H1 (cell line): Measurements from ENCODE around the gene CMYA5. TPM values are rescaled to one million over a fixed set of nuclear protein-coding genes. Genes with fewer than 3 reads are reported as not detected.
A peak's percentile ranks its signal among the peaks of the same experiment; 100 is the strongest.

Experiments used
- CTCF ChIA-PET: fragments of 300-600 bp; sonication (Branson Sonifier 250); formaldehyde crosslinking; loops from one replicate; lab custom pipeline; 2021; ENCODE audit not compliant: partially characterized antibody; lab: Charles Lee
- POLR2A ChIA-PET: fragments of 300-600 bp; sonication (Branson Sonifier 250); formaldehyde crosslinking; loops from one replicate; lab custom pipeline; 2021; ENCODE audit warnings: inconsistent platforms; ENCODE audit not compliant: partially characterized antibody; lab: Charles Lee
- DNase-seq, 2 experiments: peaks; one replicate each; pipeline versions ENCODE4 v3.0.0 to v3.0.0-alpha.2; 2010 to 2022; ENCODE audit warnings: low spot score in 2 of 2, low read depth in 1 of 2, mixed read lengths in 1 of 2
- FAIRE-seq: peaks from 2 replicates; lab custom pipeline; 2011; peaks lifted over from hg19 to GRCh38; lab: Jason Lieb, UNC
- H2AFZ ChIP-seq: 2 replicates; pipeline ENCODE4 v1.8.1; 2012; ENCODE audit warnings: low read length, inconsistent platforms
- H2AK5ac ChIP-seq: 2 replicates; pipeline ENCODE4 v1.6.1; 2013; ENCODE audit warnings: low read depth, low read length
- H2BK120ac ChIP-seq: replicated peaks from 2 replicates; pipeline ENCODE3; 2013; ENCODE audit warnings: low read depth, low read length, inconsistent platforms
- H2BK12ac ChIP-seq: 2 replicates; pipeline ENCODE4 v1.6.1; 2013; ENCODE audit warnings: low read depth, low read length
- H2BK15ac ChIP-seq: 2 replicates; pipeline ENCODE4 v1.6.1; 2013; ENCODE audit warnings: low read length
- H2BK20ac ChIP-seq: 2 replicates; pipeline ENCODE4 v1.6.1; 2013; ENCODE audit warnings: low read length
- H2BK5ac ChIP-seq: 2 replicates; pipeline ENCODE4 v1.6.1; 2013; ENCODE audit warnings: low read depth, low read length
- H3K14ac ChIP-seq: 2 replicates; pipeline ENCODE4 v1.6.1; 2013; ENCODE audit warnings: inconsistent platforms; ENCODE audit not compliant: insufficient read length
- H3K18ac ChIP-seq: 2 replicates; pipeline ENCODE4 v1.6.1; 2013; ENCODE audit warnings: low read length; ENCODE audit errors: extremely low read depth
- H3K23ac ChIP-seq: 2 replicates; pipeline ENCODE4 v1.6.1; 2013; ENCODE audit warnings: inconsistent platforms; ENCODE audit not compliant: insufficient read length
- H3K23me2 ChIP-seq: 2 replicates; pipeline ENCODE4 v1.6.1; 2013; ENCODE audit warnings: low read depth, low read length
- H3K27ac ChIP-seq: 2 replicates; pipeline ENCODE4 v1.6.1; 2011; ENCODE audit warnings: low read depth, low read length, inconsistent platforms
- H3K27me3 ChIP-seq, 4 experiments: replicated peaks in 1 of 4; 1 replicate in 1 of 4; 2 replicates in 3 of 4; pipeline versions ENCODE4 v1.6.1 to v1.8.1; 2011 to 2013; ENCODE audit warnings: low read length in 3 of 4, mild to moderate bottlenecking in 3 of 4, inconsistent platforms in 2 of 4, mixed read lengths in 2 of 4, moderate library complexity in 1 of 4; ENCODE audit not compliant: control insufficient read depth in 3 of 4, insufficient read depth in 3 of 4; ENCODE audit errors: extremely low read depth in 1 of 4
- H3K36me3 ChIP-seq, 4 experiments: 2 replicates each; pipeline versions ENCODE4 v1.6.1 to v1.8.1; 2011 to 2013; ENCODE audit warnings: mild to moderate bottlenecking in 4 of 4, low read length in 3 of 4, moderate library complexity in 2 of 4, control low read depth in 1 of 4, inconsistent platforms in 1 of 4; ENCODE audit not compliant: insufficient read depth in 4 of 4, control insufficient read depth in 2 of 4
- H3K4ac ChIP-seq: replicated peaks from 2 replicates; pipeline ENCODE3; 2013; ENCODE audit warnings: low read length, low read depth, mixed read lengths, inconsistent platforms; ENCODE audit not compliant: insufficient read length
- H3K4me1 ChIP-seq, 4 experiments: replicated peaks in 1 of 4; 1 replicate in 1 of 4; 2 replicates in 3 of 4; pipeline versions ENCODE4 v1.6.1 to v1.8.1; 2011 to 2013; ENCODE audit warnings: low read length in 3 of 4, inconsistent platforms in 2 of 4, mixed read lengths in 1 of 4; ENCODE audit not compliant: insufficient read depth in 4 of 4, control insufficient read depth in 3 of 4
- H3K4me2 ChIP-seq, 2 experiments: 2 replicates each; pipeline versions ENCODE4 v1.6.1 to v1.8.1; 2011 to 2013; ENCODE audit warnings: low read depth in 2 of 2, low read length in 2 of 2, control low read depth in 1 of 2, inconsistent platforms in 1 of 2, mild to moderate bottlenecking in 1 of 2; ENCODE audit not compliant: insufficient read depth in 1 of 2
- H3K4me3 ChIP-seq, 4 experiments: fragments of 200-600, 300-600 bp in 1 of 4; sonication (generic), shearing (Covaris generic), sonication (Bioruptor Twin) in 1 of 4; 2 replicates each; pipeline versions ENCODE4 v1.5.1 to v1.8.1; 2011 to 2016; ENCODE audit warnings: low read length in 4 of 4, low read depth in 3 of 4, control low read depth in 2 of 4, inconsistent platforms in 2 of 4, mild to moderate bottlenecking in 2 of 4, mixed read lengths in 1 of 4, moderate library complexity in 1 of 4; ENCODE audit not compliant: insufficient read depth in 2 of 4; ENCODE audit errors: extremely low read depth in 1 of 4
- H3K56ac ChIP-seq: replicated peaks from 2 replicates; pipeline ENCODE3; 2013; ENCODE audit warnings: low read depth, mild to moderate bottlenecking, mixed read lengths, low read length, inconsistent platforms; ENCODE audit not compliant: insufficient read length
- H3K79me1 ChIP-seq: 2 replicates; pipeline ENCODE4 v1.6.1; 2013; ENCODE audit warnings: low read depth, low read length, control low read depth
- H3K79me2 ChIP-seq, 2 experiments: 2 replicates each; pipeline versions ENCODE4 v1.6.1 to v1.8.1; 2012 to 2013; ENCODE audit warnings: low read length in 2 of 2, mild to moderate bottlenecking in 2 of 2, inconsistent platforms in 1 of 2; ENCODE audit not compliant: insufficient read depth in 2 of 2, control insufficient read depth in 1 of 2
- H3K9ac ChIP-seq, 4 experiments: replicated peaks in 1 of 4; 1 replicate in 1 of 4; 2 replicates in 3 of 4; pipeline versions ENCODE4 v1.6.1 to v1.8.1; 2011 to 2013; ENCODE audit warnings: low read depth in 3 of 4, low read length in 3 of 4, control low read depth in 2 of 4, mild to moderate bottlenecking in 2 of 4, moderate library complexity in 2 of 4, inconsistent platforms in 1 of 4; ENCODE audit errors: extremely low read depth in 1 of 4
- H3K9me3 ChIP-seq, 2 experiments: 2 replicates each; pipeline versions ENCODE4 v1.6.1 to v1.8.1; 2012 to 2013; ENCODE audit warnings: mild to moderate bottlenecking in 2 of 2, moderate library complexity in 2 of 2, control low read depth in 1 of 2, inconsistent platforms in 1 of 2, low read depth in 1 of 2, low read length in 1 of 2, mixed read lengths in 1 of 2; ENCODE audit not compliant: insufficient read depth in 2 of 2
- H4K20me1 ChIP-seq, 2 experiments: replicated peaks in 1 of 2; 2 replicates each; pipeline versions ENCODE3 to v1.8.1; 2011 to 2013; ENCODE audit warnings: inconsistent platforms in 2 of 2, low read length in 2 of 2, mild to moderate bottlenecking in 1 of 2; ENCODE audit not compliant: insufficient read depth in 2 of 2, control insufficient read depth in 1 of 2
- H4K5ac ChIP-seq: 2 replicates; pipeline ENCODE4 v1.6.1; 2013; ENCODE audit warnings: low read length, low read depth, mixed read lengths, inconsistent platforms; ENCODE audit not compliant: insufficient read length
- H4K8ac ChIP-seq: 2 replicates; pipeline ENCODE4 v1.8.0; 2013; ENCODE audit warnings: mild to moderate bottlenecking, moderate library complexity, low read length, inconsistent platforms; ENCODE audit not compliant: insufficient read depth; ENCODE audit errors: extremely low read depth
- H4K91ac ChIP-seq: replicated peaks from 2 replicates; pipeline ENCODE3; 2013; ENCODE audit warnings: low read length, mixed read lengths, inconsistent platforms; ENCODE audit not compliant: insufficient read length
- CHD1 ChIP-seq: IDR thresholded peaks from 2 replicates; pipeline ENCODE4 v1.6.1; 2012; ENCODE audit warnings: low read depth, low read length, improper control_type of control experiment
- CTBP2 ChIP-seq: IDR thresholded peaks from 2 replicates; pipeline ENCODE4 v1.7.0; 2011; ENCODE audit warnings: borderline replicate concordance, mild to moderate bottlenecking, moderate library complexity, mixed read lengths, low read length; ENCODE audit not compliant: insufficient read depth, insufficient read length
- EZH2 ChIP-seq: fragments of 200-600 bp; sonication (generic); IDR thresholded peaks from 2 replicates; pipeline ENCODE4 v1.7.1; 2012; ENCODE audit warnings: low read depth, mild to moderate bottlenecking, moderate library complexity, low read length, inconsistent platforms; ENCODE audit not compliant: severe bottlenecking
- HDAC6 ChIP-seq: IDR thresholded peaks from one replicate; pipeline ENCODE4 v1.7.1; 2012; ENCODE audit warnings: low read depth, mild to moderate bottlenecking, inconsistent platforms, low read length, moderate library complexity
- MAFK ChIP-seq: IDR thresholded peaks from 2 replicates; pipeline ENCODE4 v1.6.1; 2012; ENCODE audit warnings: low read depth, mild to moderate bottlenecking, improper control_type of control experiment, low read length
- RFX5 ChIP-seq: IDR thresholded peaks from 2 replicates; pipeline ENCODE4 v1.6.1; 2011; ENCODE audit warnings: low read depth, low read length, improper control_type of control experiment, borderline replicate concordance
- RXRA ChIP-seq: IDR thresholded peaks from 2 replicates; pipeline ENCODE4 v1.6.1; 2011; ENCODE audit warnings: low read depth, mild to moderate bottlenecking, low read length, moderate library complexity; ENCODE audit not compliant: insufficient read depth
- SIN3A ChIP-seq, 2 experiments: IDR thresholded peaks in 1 of 2; conservative IDR thresholded peaks in 1 of 2; 2 replicates each; pipeline ENCODE4 v1.6.1; 2011 to 2012; ENCODE audit warnings: low read length in 2 of 2, improper control_type of control experiment in 1 of 2, low read depth in 1 of 2, mild to moderate bottlenecking in 1 of 2
- SRF ChIP-seq: IDR thresholded peaks from 2 replicates; pipeline ENCODE4 v1.6.1; 2011; ENCODE audit warnings: mild to moderate bottlenecking, low read depth, low read length, moderate library complexity
- WGBS, 2 experiments: shearing (Covaris generic) in 1 of 2; methylation state at CpG; one replicate each; pipeline versions ENCODE4 v1.1.6 to v1.1.7; 2013 to 2015; ENCODE audit warnings: low lambda C conversion rate in 2 of 2, mixed read lengths in 2 of 2, inconsistent platforms in 1 of 2, low coverage in 1 of 2, missing lambda C conversion rate in 1 of 2; ENCODE audit not compliant: insufficient replicate concordance in 2 of 2, insufficient coverage in 1 of 2, insufficient read length in 1 of 2; ENCODE audit errors: extremely low coverage in 1 of 2, missing lambda C conversion rate in 1 of 2; 5-methylcytosine and 5-hydroxymethylcytosine counted together
- polyA plus RNA-seq, 7 experiments: library from polyadenylated mRNA; depleted of rRNA in 3 of 7; stranded (reverse) in 5 of 7; unstranded in 2 of 7; fragments of >200 nt in 5 of 7; fragments of 200-250 nt in 2 of 7; gene quantifications; 1 replicate in 5 of 7; 2 replicates in 1 of 7; 4 replicates in 1 of 7; pipeline versions ENCODE4 v1.2.1 to v1.2.3, GENCODE V29; 2011 to 2013; ENCODE audit warnings: missing spikeins in 2 of 7, mixed read lengths in 2 of 7
- total RNA-seq: library from RNA; stranded (reverse); fragmentation: NEBNext Ultra II Directional; extraction: Animal tissue kit (Norgen Biotek cat#: 25700); gene quantifications from 2 replicates; pipeline ENCODE4 v1.2.1, GENCODE V29; 2021
- TF ChIP-seq, protein P1 (sequence below): IDR thresholded peaks from 2 replicates; pipeline ENCODE4 v1.6.1; 2011; ENCODE audit warnings: low read length, improper control_type of control experiment

Gene CMYA5
- total and polyA plus RNA-seq, 2 of the 8 experiments (the other 6 are each of a cell fraction or from before 2014, with no cell fraction given) = 0.88 to 0.95 TPM

DNA sequence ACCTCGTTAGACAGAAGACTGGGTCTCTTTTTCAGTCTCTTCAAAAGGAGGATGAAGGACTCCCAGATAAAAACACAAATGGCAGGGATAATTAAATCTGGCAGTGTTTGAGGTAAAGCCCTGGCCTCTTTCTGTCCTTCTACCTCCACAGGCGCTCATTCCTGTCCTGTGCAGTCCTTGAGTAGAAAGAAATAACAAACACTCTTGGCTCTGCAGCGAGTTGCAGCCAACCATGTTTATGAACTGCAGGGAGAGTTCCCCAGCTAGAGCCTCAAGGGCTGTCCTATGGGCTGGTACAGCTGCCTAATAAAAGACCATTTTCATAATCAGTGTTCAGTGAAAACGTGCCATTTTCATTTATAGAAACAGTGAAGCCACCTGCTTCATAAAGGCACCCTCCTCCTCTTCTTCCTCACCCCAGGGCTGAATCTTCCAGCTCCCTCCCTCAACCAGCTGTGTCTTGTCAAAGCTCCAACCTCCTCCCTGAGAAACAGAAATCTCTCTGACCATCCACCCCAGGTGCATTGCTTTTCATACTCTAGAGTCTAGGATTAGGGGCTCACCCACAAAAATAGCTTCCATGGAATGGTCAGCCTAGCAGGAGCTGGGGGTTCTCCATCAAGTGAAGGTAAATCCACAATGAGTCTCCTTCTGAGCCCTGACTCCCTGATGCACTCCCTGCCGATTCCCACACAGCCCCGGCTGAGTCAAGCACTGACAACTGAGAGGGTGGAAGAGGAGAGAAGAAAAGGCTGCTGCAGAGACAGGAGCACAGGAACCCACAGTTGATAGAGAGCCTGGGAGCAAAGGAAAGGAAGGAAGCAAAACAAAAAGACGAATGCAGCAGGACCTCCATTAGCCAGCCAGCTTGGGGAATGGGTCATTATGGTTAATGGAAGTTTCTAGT, 150.7 kb downstream of the CMYA5 start:
- Histone ChIP-seq H2BK15ac (no peak overlapping the region), H4K8ac (no peak overlapping the region), H3K4me1 (no peaks in the 10 kb centered on the region), H3K4me3 (no peak overlapping the region), H4K5ac (no peak overlapping the region), H3K23me2 (no peaks in the 10 kb centered on the region), H2AFZ (peak overlapping the region; percentile 8; the same call in 1 of the 2 replicates), H4K91ac (no peak overlapping the region), H3K27me3 (no peaks in the 10 kb centered on the region), H2AK5ac (no peak overlapping the region), H3K4ac (no peak overlapping the region), H4K20me1 (no peaks in the 10 kb centered on the region), H3K9me3 (no peaks in the 10 kb centered on the region), H3K18ac (no peak overlapping the region), H3K36me3 (no peaks in the 10 kb centered on the region), H2BK120ac (no peak overlapping the region), H2BK5ac (no peak overlapping the region), H3K27ac (no peak overlapping the region), H3K14ac (no peak overlapping the region), H2BK20ac (no peak overlapping the region; the same call in 1 of the 2 replicates), H3K4me2 (no peak overlapping the region), H3K79me1 (no peaks in the 10 kb centered on the region), H3K23ac (no peak overlapping the region), H3K56ac (no peak overlapping the region), H3K9ac (no peak overlapping the region), H3K79me2 (no peaks in the 10 kb centered on the region), H2BK12ac (no peak overlapping the region)
- FAIRE-seq (no peak), DNase-seq (peak in 1 of 2 experiments; percentile 29)
- WGBS, 2 experiments = 79% methylated on average over 6 of the region's 7 CpGs; no CpG with 5 or more reads in 1 of the 2 experiments
- CTCF ChIA-PET = interaction anchor here (0.9 to 8.5 kb wide), 6 partner anchors 13 to 820 kb away, joined by 3 to 60 read pairs (median 6); no protein-coding TSS in a partner anchor
- POLR2A ChIA-PET = no interaction called here
- TF ChIP-seq CHD1 (no peak), MAFK (no peak), CTBP2 (no peak), SIN3A (conservative IDR thresholded peaks at IDR 0.05 in 1 of 2, IDR thresholded peaks at IDR 0.05 in 1 of 2; ENCODE audit: low read depth in 1 of 2, low read length in 2 of 2) (no peak), HDAC6 (no peak), EZH2 (no peak), RXRA (no peak), RFX5 (no peak), SRF (no peak)
- TF ChIP-seq, protein P1, sequence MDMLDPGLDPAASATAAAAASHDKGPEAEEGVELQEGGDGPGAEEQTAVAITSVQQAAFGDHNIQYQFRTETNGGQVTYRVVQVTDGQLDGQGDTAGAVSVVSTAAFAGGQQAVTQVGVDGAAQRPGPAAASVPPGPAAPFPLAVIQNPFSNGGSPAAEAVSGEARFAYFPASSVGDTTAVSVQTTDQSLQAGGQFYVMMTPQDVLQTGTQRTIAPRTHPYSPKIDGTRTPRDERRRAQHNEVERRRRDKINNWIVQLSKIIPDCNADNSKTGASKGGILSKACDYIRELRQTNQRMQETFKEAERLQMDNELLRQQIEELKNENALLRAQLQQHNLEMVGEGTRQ = no peak
